ENCODE measurements around the gene ANKRD24.
"Not testable (repeated sequence)": the region's sequence is repeated elsewhere in the genome, so short reads cannot be mapped to it uniquely, and the experiment has no call there.

The ANKRD24 gene

GRCh38 chr19:4238831-4239230 lies 56.3 kb downstream of the ANKRD24 start:
- no peak overlapping the region for H3K4me3 ChIP-seq (IDR thresholded peaks at IDR 0.05; ENCODE audit: insufficient read depth, low read depth, low read length)
- no peaks in the 10 kb centered on the region for H3K79me2 ChIP-seq (ENCODE audit: insufficient read depth, low read depth)
- no peak overlapping the region for H3K27ac ChIP-seq
- no peak overlapping the region for H3K9ac ChIP-seq
- TF ChIP-seq CTCF (conservative IDR thresholded peaks at IDR 0.05; ENCODE audit: low read depth, low read length): no peak
- no peak overlapping the region for H2AFZ ChIP-seq (ENCODE audit: low read depth)
- H4K20me1 ChIP-seq (ENCODE audit: insufficient read depth): no peaks in the 10 kb centered on the region
- peaks cover 53% of the 10 kb centered on the region; the same call in 1 of the 2 replicates for H3K27me3 ChIP-seq (ENCODE audit: insufficient read depth, low read depth)
- H3K4me2 ChIP-seq: no peak overlapping the region
- peaks cover 12% of the 10 kb centered on the region for H3K4me1 ChIP-seq (ENCODE audit: low read depth, poor library complexity, severe bottlenecking)
- H3K36me3 ChIP-seq (ENCODE audit: insufficient read depth): no peaks in the 10 kb centered on the region

- H3K4me1 ChIP-seq (ENCODE audit: low read depth, poor library complexity, severe bottlenecking): peaks cover 16% of the 10 kb centered on the region
- TF ChIP-seq CTCF (conservative IDR thresholded peaks at IDR 0.05; ENCODE audit: low read depth, low read length): no peak
- no peak overlapping the region for H2AFZ ChIP-seq (ENCODE audit: low read depth)
- no peak overlapping the region for H3K9ac ChIP-seq
- no peaks in the 10 kb centered on the region for H4K20me1 ChIP-seq (ENCODE audit: insufficient read depth)
- no peaks in the 10 kb centered on the region for H3K36me3 ChIP-seq (ENCODE audit: insufficient read depth)
- H3K4me3 ChIP-seq (IDR thresholded peaks at IDR 0.05; ENCODE audit: insufficient read depth, low read depth, low read length): no peak overlapping the region
- H3K79me2 ChIP-seq (ENCODE audit: insufficient read depth, low read depth): no peaks in the 10 kb centered on the region
- peak overlapping the region; percentile 31; the same call in 1 of the 2 replicates for H3K27ac ChIP-seq
- peaks cover 28% of the 10 kb centered on the region; the same call in 1 of the 2 replicates for H3K27me3 ChIP-seq (ENCODE audit: insufficient read depth, low read depth)
- H3K4me2 ChIP-seq: peak overlapping the region; percentile 33; the same call in 1 of the 2 replicates
Measured at GRCh38 chr19:4241824-4242430, 59.4 kb downstream of the ANKRD24 start.

GRCh38 chr19:4245938-4246337 lies 63.4 kb downstream of the ANKRD24 start:
- H3K4me3 ChIP-seq (IDR thresholded peaks at IDR 0.05; ENCODE audit: insufficient read depth, low read depth, low read length); H3K9ac ChIP-seq: not testable (repeated sequence)
- H2AFZ ChIP-seq (ENCODE audit: low read depth): peak overlapping the region; percentile 85

GRCh38 chr19:4246767-4247593 lies 64.5 kb downstream of the ANKRD24 start, which contains the start of gene YJU2:
TSS of gene YJU2 (plus strand) at chr19:4247080. CDS start at chr19:4247147, 67 bp downstream.
- Histone ChIP-seq H3K4me1 (ENCODE audit: low read depth, poor library complexity, severe bottlenecking) (peaks cover 16% of the 10 kb centered on the region), H2AFZ (ENCODE audit: low read depth) (peak within 1 kb of the TSS; percentile 85), H4K20me1 (ENCODE audit: insufficient read depth) (no peaks in the 10 kb centered on the region), H3K27ac (peak within 1 kb of the TSS; percentile 88), H3K4me2 (peak within 1 kb of the TSS; percentile 51; the same call in 1 of the 2 replicates), H3K4me3 (IDR thresholded peaks at IDR 0.05; ENCODE audit: insufficient read depth, low read depth, low read length) (no peak within 1 kb of the TSS), H3K79me2 (ENCODE audit: insufficient read depth, low read depth) (no peaks in the 10 kb centered on the region), H3K9ac (peak within 1 kb of the TSS; percentile 77), H3K27me3 (ENCODE audit: insufficient read depth, low read depth) (no peaks in the 10 kb centered on the region), H3K36me3 (ENCODE audit: insufficient read depth) (no peaks in the 10 kb centered on the region)
- peak; percentile 26 for TF ChIP-seq CTCF (conservative IDR thresholded peaks at IDR 0.05; ENCODE audit: low read depth, low read length)

More at GRCh38 chr19:4245938-4246337, 63.4 kb downstream of the ANKRD24 start:
- H3K27ac ChIP-seq; H3K79me2 ChIP-seq (ENCODE audit: insufficient read depth, low read depth); H4K20me1 ChIP-seq (ENCODE audit: insufficient read depth); H3K27me3 ChIP-seq (ENCODE audit: insufficient read depth, low read depth); H3K36me3 ChIP-seq (ENCODE audit: insufficient read depth): not testable (repeated sequence)
- peak overlapping the region; percentile 51; the same call in 1 of the 2 replicates for H3K4me2 ChIP-seq
- H3K4me1 ChIP-seq (ENCODE audit: low read depth, poor library complexity, severe bottlenecking): peaks cover 16% of the 10 kb centered on the region

Measured in KMS-11 (cell line).